Mammary epithelial cell (primary cell): ENCODE results near the gene STARD13.

Experiments used
- EZH2 ChIP-seq: IDR thresholded peaks from 2 replicates; pipeline ENCODE4 v1.6.1; 2012; ENCODE audit warnings: low read length, inconsistent platforms, borderline replicate concordance
- TF ChIP-seq, protein P1 (sequence below), 2 donors: IDR thresholded peaks in 1 of 2; conservative IDR thresholded peaks in 1 of 2; 2 replicates each; pipeline ENCODE4 v1.5.1; 2011 to 2012; ENCODE audit warnings: inconsistent platforms in 2 of 2, low read length in 2 of 2, mild to moderate bottlenecking in 2 of 2, control low read depth in 1 of 2, low read depth in 1 of 2; ENCODE audit not compliant: insufficient read depth in 1 of 2; ENCODE audit errors: extremely low read depth in 1 of 2

DNA sequence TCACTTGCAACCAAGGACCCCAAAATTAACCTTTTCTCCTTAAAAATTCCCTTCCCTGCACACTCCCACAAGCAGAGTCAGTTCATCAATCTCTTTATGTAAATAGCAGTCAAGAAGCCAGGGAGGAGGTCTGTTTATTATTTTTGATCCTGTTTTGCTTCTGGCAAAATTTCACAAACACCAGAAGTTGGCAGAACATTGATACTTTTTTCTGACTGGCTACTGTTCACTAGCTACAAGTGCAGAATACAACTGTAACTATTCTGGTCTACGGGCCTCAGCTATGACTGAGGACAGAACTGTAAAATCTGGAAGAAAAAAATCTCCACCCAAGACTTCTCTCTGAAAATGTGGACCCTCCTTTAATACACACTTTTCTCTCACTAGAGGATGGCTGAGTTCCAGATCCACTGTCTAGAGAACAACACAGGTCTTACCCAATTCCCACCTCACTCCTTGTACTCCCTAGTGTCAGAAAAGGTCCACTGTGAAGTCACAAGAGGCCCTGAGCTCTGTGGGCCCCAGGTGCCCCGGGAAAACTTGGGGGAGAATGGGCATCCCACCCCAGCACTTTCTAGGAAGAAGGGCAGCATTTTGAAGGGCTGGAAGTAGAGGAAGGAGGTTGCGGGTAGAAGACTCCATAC lies 14.5 kb downstream of the STARD13 start:
- TF ChIP-seq, protein P1, sequence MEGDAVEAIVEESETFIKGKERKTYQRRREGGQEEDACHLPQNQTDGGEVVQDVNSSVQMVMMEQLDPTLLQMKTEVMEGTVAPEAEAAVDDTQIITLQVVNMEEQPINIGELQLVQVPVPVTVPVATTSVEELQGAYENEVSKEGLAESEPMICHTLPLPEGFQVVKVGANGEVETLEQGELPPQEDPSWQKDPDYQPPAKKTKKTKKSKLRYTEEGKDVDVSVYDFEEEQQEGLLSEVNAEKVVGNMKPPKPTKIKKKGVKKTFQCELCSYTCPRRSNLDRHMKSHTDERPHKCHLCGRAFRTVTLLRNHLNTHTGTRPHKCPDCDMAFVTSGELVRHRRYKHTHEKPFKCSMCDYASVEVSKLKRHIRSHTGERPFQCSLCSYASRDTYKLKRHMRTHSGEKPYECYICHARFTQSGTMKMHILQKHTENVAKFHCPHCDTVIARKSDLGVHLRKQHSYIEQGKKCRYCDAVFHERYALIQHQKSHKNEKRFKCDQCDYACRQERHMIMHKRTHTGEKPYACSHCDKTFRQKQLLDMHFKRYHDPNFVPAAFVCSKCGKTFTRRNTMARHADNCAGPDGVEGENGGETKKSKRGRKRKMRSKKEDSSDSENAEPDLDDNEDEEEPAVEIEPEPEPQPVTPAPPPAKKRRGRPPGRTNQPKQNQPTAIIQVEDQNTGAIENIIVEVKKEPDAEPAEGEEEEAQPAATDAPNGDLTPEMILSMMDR (conservative IDR thresholded peaks at IDR 0.05 in 1 of 2, IDR thresholded peaks at IDR 0.05 in 1 of 2; ENCODE audit: extremely low read depth in 1 of 2, insufficient read depth in 1 of 2, low read depth in 1 of 2, low read length in 2 of 2): no peak
- no peak for TF ChIP-seq EZH2
